Spleen (tissue), 11 donors: ENCODE data around the gene RB1. TPM values are rescaled to one million over a fixed set of nuclear protein-coding genes. Genes with fewer than 3 reads are reported as not detected.

ENCODE experiments used
- DNase-seq: peaks from one replicate; pipeline ENCODE4 v3.0.0-alpha.2; 2020
- H3K27ac ChIP-seq, 8 donors: fragments of 200-600 bp; sonication (generic) in 7 of 8; 1 replicate in 4 of 8; 2 replicates in 4 of 8; pipeline versions ENCODE4 v1.5.0 to v1.8.0; 2016 to 2021; ENCODE audit warnings: inconsistent platforms in 4 of 8, mild to moderate bottlenecking in 4 of 8, moderate library complexity in 1 of 8
- H3K27me3 ChIP-seq, 7 donors: fragments of 200-600 bp; sonication (generic) in 6 of 7; replicated peaks in 1 of 7; 1 replicate in 4 of 7; 2 replicates in 3 of 7; pipeline versions ENCODE4 v1.5.0 to v1.8.0; 2016 to 2021; ENCODE audit warnings: inconsistent platforms in 3 of 7, mild to moderate bottlenecking in 1 of 7
- H3K36me3 ChIP-seq, 6 donors: fragments of 200-600 bp; sonication (generic) in 5 of 6; 1 replicate in 4 of 6; 2 replicates in 2 of 6; pipeline versions ENCODE4 v1.5.0 to v1.8.0; 2016 to 2021; ENCODE audit warnings: inconsistent platforms in 2 of 6
- H3K4me1 ChIP-seq, 6 donors: fragments of 200-600 bp; sonication (generic) in 5 of 6; 1 replicate in 3 of 6; 2 replicates in 3 of 6; pipeline versions ENCODE4 v1.5.0 to v1.8.0; 2016 to 2021; ENCODE audit warnings: inconsistent platforms in 3 of 6
- H3K4me3 ChIP-seq, 8 donors: fragments of 200-600 bp; sonication (generic) in 7 of 8; 1 replicate in 4 of 8; 2 replicates in 4 of 8; pipeline versions ENCODE4 v1.5.0 to v1.8.0; 2016 to 2021; ENCODE audit warnings: inconsistent platforms in 4 of 8, mild to moderate bottlenecking in 4 of 8, moderate library complexity in 2 of 8
- H3K9me3 ChIP-seq, 8 donors: fragments of 200-600 bp; sonication (generic) in 7 of 8; 1 replicate in 4 of 8; 2 replicates in 4 of 8; pipeline versions ENCODE4 v1.5.0 to v1.8.0; 2016 to 2021; ENCODE audit warnings: inconsistent platforms in 4 of 8
- POLR2A ChIP-seq, 3 donors: fragments of 450-650 bp; IDR thresholded peaks; one replicate each; pipeline ENCODE4 v1.5.1; 2017; ENCODE audit warnings: antibody characterized with exemption in 3 of 3, mild to moderate bottlenecking in 1 of 3
- POLR2AphosphoS5 ChIP-seq, 3 donors: sonication (generic); formaldehyde crosslinking; IDR thresholded peaks; one replicate each; pipeline ENCODE4 v1.5.1; 2017; ENCODE audit warnings: antibody characterized with exemption in 3 of 3
- WGBS, 5 donors: extraction: QIAGEN DNeasy Blood & Tissue Kit in 3 of 5; methylation state at CpG; one replicate each; pipeline versions ENCODE4 v1.1.5 to v1.1.7; 2013 to 2018; 5-methylcytosine and 5-hydroxymethylcytosine counted together
- intact Hi-C: fragments of 100-400 bp; cut with DNase I; formaldehyde crosslinking; loops from one replicate; pipeline ENCODE4 v1.15.0; 2023; ENCODE audit warnings: low total_unique reads
- polyA plus RNA-seq, 3 donors: library from polyadenylated mRNA; stranded (reverse); fragments of 200-250 nt; gene quantifications; one replicate each; pipeline ENCODE4 v1.2.1, GENCODE V29; 2013
- total RNA-seq, 7 donors: library from RNA; depleted of rRNA in 3 of 7; stranded (reverse); fragments of >200 nt in 3 of 7; fragmentation: NEBNext Ultra II Directional in 4 of 7; extraction: Animal tissue kit (Norgen Biotek cat#: 25700) in 4 of 7; gene quantifications; one replicate each; pipeline versions ENCODE4 v1.1.0 to v1.2.1, GENCODE V29; 2016 to 2021
- TF ChIP-seq, protein P1 (sequence below), 11 experiments: fragments of 200-600 bp in 7 of 11; fragments of 450-650 bp in 4 of 11; sonication (generic) in 4 of 11; IDR thresholded peaks in 8 of 11; conservative IDR thresholded peaks in 3 of 11; 1 replicate in 7 of 11; 2 replicates in 4 of 11; pipeline versions ENCODE4 v1.4.0 to v1.8.0; 2016 to 2021; ENCODE audit warnings: antibody characterized with exemption in 11 of 11, inconsistent platforms in 4 of 11, mild to moderate bottlenecking in 1 of 11
- donor health status: healthy with polysubstance abuse.
- donor health status: DM: no; HTN: no; CAD: no; lungs with moderate emphysema.
- donor health status: DM: no; HTN: no; CAD: no.
- donor health status: Bipolar disorder and iron deficiency.
- donor health status: healthy.
- donor health status: DM: no; HTN: no; CAD: no.
- donor health status: DM: yes; HTN: yes; CAD: no.

Gene RB1
- total and polyA plus RNA-seq, 10 donors = 21.3 to 88.0 (median 60.2) TPM

DNA sequence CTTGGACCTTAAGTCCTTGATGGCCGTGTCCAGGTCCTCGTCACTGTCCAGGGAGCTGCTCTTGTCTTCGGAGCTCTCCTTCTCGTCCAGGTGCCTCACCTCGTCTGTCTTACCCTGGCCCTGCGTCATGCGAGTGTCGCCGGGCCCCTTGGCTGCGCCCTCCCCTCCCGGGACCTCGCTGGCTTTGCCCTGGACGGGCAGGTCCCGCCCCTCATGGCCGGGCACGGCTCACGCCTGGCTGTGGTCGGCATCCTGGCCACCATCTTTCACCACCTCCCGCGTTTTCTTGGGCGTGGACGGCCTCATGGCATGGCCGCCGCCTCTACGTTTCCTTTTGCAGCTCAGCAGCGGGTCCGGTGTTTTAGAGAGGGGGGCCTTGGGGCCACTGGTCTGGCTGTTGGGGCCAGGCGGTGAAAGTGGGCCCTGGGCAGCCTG lies 14.8 kb downstream of the RB1 start:
- intact Hi-C loops = no loop called here
- peak in 1 of 3 donors; percentile 54 for TF ChIP-seq POLR2AphosphoS5 (IDR thresholded peaks at IDR 0.05)
- TF ChIP-seq, protein P1, sequence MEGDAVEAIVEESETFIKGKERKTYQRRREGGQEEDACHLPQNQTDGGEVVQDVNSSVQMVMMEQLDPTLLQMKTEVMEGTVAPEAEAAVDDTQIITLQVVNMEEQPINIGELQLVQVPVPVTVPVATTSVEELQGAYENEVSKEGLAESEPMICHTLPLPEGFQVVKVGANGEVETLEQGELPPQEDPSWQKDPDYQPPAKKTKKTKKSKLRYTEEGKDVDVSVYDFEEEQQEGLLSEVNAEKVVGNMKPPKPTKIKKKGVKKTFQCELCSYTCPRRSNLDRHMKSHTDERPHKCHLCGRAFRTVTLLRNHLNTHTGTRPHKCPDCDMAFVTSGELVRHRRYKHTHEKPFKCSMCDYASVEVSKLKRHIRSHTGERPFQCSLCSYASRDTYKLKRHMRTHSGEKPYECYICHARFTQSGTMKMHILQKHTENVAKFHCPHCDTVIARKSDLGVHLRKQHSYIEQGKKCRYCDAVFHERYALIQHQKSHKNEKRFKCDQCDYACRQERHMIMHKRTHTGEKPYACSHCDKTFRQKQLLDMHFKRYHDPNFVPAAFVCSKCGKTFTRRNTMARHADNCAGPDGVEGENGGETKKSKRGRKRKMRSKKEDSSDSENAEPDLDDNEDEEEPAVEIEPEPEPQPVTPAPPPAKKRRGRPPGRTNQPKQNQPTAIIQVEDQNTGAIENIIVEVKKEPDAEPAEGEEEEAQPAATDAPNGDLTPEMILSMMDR (IDR thresholded peaks at IDR 0.05 in 8 of 11, conservative IDR thresholded peaks at IDR 0.05 in 3 of 11) = no peak
- TF ChIP-seq POLR2A (IDR thresholded peaks at IDR 0.05) = no peak
- H3K27ac ChIP-seq = peak overlapping the region in 2 of 8 donors; percentile 34 to 38

DNA sequence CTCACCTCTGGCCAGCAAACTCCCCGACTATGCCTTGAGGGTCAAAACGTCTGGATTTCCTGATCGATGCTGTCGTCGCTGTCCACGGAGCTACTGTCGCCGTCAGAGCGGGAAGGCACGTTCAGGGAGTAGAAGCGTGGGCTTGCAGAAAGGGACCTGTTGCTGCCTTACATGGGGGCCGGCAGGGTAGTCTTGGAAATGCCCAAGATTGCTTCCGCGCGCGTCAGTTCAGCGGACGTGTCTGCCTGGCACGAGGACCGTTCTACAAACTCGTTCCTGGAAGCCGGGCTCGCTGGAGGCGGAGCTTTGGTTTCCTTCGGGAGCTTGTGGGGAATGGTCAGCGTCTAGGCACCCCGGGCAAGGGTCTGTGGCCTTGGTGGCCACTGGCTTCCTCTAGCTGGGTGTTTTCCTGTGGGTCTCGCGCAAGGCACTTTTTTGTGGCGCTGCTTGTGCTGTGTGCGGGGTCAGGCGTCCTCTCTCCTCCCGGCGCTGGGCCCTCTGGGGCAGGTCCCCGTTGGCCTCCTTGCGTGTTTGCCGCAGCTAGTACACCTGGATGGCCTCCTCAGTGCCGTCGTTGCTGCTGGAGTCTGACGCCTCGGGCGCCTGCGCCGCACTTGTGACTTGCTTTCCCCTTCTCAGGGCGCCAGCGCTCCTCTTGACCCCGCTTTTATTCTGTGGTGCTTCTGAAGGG lies 15.4 kb downstream of the RB1 start:
- peak; percentile 77 for DNase-seq

More for the DNA sequence above, 14.8 kb downstream of the RB1 start:
- DNase-seq = peak; percentile 77
- Histone ChIP-seq H3K27me3 (peaks cover 0 to 13% (median 0%) of the 10 kb centered on the region in 7 donors), H3K9me3 (peaks cover 8 to 42% (median 28%) of the 10 kb centered on the region in 8 donors), H3K36me3 (peaks cover 0 to 69% (median 19%) of the 10 kb centered on the region in 6 donors), H3K4me3 (peak overlapping the region in 5 of 8 donors; percentile 11 to 56 (median 32)), H3K4me1 (peaks cover 0 to 72% (median 9%) of the 10 kb centered on the region in 6 donors)
- WGBS, 5 donors = 66 to 83% (median 70%) methylated on average over 28 of the region's 28 CpGs

DNA sequence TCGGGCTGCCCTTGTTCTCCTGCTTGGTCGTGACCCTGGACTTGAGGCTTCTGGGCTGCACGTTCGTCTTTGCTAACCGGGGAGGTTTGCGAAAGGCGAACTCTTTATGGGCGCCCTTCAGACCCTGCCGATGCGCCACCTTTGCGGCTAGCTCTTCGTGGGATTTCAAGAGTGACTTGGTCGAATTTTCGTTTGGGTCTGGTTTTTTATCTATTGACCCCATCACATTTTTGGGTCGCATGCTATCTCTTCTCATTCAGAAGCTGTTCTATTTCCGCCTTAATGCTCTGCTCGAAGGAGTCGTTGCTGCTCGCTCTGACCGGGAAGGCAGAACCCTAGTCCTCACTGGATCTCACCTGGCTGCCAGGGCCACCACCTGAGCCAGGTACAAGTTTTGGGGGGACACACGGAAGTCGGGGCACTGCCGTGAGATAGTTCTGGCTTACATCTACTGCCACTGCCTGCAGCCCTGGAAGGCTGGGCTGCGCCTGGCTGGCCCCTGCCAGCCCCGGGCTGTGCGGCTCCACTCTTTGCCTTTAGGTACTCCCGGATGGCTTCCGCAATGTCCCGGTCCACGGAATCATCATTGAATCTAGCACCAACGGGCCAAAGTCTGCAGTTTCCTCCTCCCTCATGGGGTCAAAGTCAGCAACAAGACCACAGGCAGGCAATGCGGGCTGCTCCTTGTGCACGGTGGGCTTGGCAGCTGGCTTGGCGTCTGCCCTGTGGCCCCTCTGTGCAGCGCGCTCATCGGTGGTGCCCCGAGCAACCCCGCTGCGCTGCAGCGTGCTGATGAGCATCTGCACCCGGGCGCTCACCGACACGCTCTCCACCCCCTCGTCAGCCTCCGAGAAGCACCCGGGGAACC lies 16.2 kb downstream of the RB1 start:
- WGBS, 5 donors = 65 to 78% (median 68%) methylated on average over 38 to 48 of the region's 48 CpGs

More for the DNA sequence above, 15.4 kb downstream of the RB1 start:
- Histone ChIP-seq H3K4me3 (peak overlapping the region in 6 of 8 donors; percentile 11 to 56 (median 31)), H3K9me3 (peaks cover 8 to 39% (median 28%) of the 10 kb centered on the region in 8 donors), H3K4me1 (peaks cover 0 to 70% (median 9%) of the 10 kb centered on the region in 6 donors), H3K27ac (peak overlapping the region in 2 of 8 donors; percentile 34 to 38), H3K36me3 (peaks cover 0 to 64% (median 19%) of the 10 kb centered on the region in 6 donors), H3K27me3 (peaks cover 0 to 13% (median 0%) of the 10 kb centered on the region in 7 donors)
- WGBS, 5 donors = 60 to 82% (median 67%) methylated on average over 44 to 47 of the region's 47 CpGs
- intact Hi-C loops = no loop called here
- peak in 1 of 3 donors; percentile 14 for TF ChIP-seq POLR2AphosphoS5 (IDR thresholded peaks at IDR 0.05)
- TF ChIP-seq, protein P1 (IDR thresholded peaks at IDR 0.05 in 8 of 11, conservative IDR thresholded peaks at IDR 0.05 in 3 of 11) = no peak

More for the DNA sequence above, 16.2 kb downstream of the RB1 start:
- Histone ChIP-seq H3K27me3 (peaks cover 0 to 13% (median 0%) of the 10 kb centered on the region in 7 donors), H3K27ac (peak overlapping the region in 1 of 8 donors; percentile 38), H3K4me3 (peak overlapping the region in 7 of 8 donors; percentile 7 to 56 (median 30)), H3K4me1 (peaks cover 0 to 69% (median 9%) of the 10 kb centered on the region in 6 donors), H3K9me3 (peaks cover 8 to 38% (median 28%) of the 10 kb centered on the region in 8 donors), H3K36me3 (peaks cover 0 to 60% (median 19%) of the 10 kb centered on the region in 6 donors)
- intact Hi-C loops = no loop called here
- peak; percentile 70 for DNase-seq
- TF ChIP-seq, protein P1 (IDR thresholded peaks at IDR 0.05 in 8 of 11, conservative IDR thresholded peaks at IDR 0.05 in 3 of 11) = no peak
- TF ChIP-seq POLR2AphosphoS5 (IDR thresholded peaks at IDR 0.05) = peak in 2 of 3 donors; percentile 17 to 49
